Thyroid gland (tissue), 4 donors: ENCODE measurements around the gene CXCL5.

Experiments used
- POLR2A ChIP-seq, 2 donors: fragments of 450-650 bp; IDR thresholded peaks; one replicate each; pipeline ENCODE4 v1.6.1; 2017; ENCODE audit warnings: antibody characterized with exemption in 2 of 2, mild to moderate bottlenecking in 2 of 2, moderate library complexity in 1 of 2
- TF ChIP-seq, protein P1 (sequence below), 6 experiments: fragments of 200-600 bp in 3 of 6; fragments of 450-650 bp in 3 of 6; sonication (generic) in 3 of 6; IDR thresholded peaks; one replicate each; pipeline ENCODE4 v1.5.1; 2016 to 2019; ENCODE audit warnings: antibody characterized with exemption in 6 of 6, mild to moderate bottlenecking in 2 of 6, inconsistent platforms in 1 of 6, moderate library complexity in 1 of 6

- TF ChIP-seq POLR2A (IDR thresholded peaks at IDR 0.05), result no peak
- TF ChIP-seq, protein P1, sequence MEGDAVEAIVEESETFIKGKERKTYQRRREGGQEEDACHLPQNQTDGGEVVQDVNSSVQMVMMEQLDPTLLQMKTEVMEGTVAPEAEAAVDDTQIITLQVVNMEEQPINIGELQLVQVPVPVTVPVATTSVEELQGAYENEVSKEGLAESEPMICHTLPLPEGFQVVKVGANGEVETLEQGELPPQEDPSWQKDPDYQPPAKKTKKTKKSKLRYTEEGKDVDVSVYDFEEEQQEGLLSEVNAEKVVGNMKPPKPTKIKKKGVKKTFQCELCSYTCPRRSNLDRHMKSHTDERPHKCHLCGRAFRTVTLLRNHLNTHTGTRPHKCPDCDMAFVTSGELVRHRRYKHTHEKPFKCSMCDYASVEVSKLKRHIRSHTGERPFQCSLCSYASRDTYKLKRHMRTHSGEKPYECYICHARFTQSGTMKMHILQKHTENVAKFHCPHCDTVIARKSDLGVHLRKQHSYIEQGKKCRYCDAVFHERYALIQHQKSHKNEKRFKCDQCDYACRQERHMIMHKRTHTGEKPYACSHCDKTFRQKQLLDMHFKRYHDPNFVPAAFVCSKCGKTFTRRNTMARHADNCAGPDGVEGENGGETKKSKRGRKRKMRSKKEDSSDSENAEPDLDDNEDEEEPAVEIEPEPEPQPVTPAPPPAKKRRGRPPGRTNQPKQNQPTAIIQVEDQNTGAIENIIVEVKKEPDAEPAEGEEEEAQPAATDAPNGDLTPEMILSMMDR (IDR thresholded peaks at IDR 0.05), result no peak
Measured at GRCh38 chr4:74032064-74032463, 33.6 kb upstream of the CXCL5 start.
